GM04504 (cell line): ENCODE measurements around the gene PVALEF.
A peak's percentile ranks its signal among the peaks of the same experiment; 100 is the strongest.

Experiments used
- DNase-seq: peaks from one replicate; pipeline ENCODE4 v3.0.0-alpha.2; 2012; ENCODE audit warnings: low read depth

The PVALEF gene

GRCh38 chr17:81163051-81163695 lies 2.1 kb upstream of the PVALEF start:
- DNase-seq: no peak

GRCh38 chr17:81163703-81164370 lies 1.5 kb upstream of the PVALEF start:
- DNase-seq: no peak

- no peak for DNase-seq
Observed at GRCh38 chr17:81164371-81165245, 699 bp upstream of the PVALEF start.

- DNase-seq: no peak
Observed at GRCh38 chr17:81166033-81166492, 756 bp downstream of the PVALEF start, which contains the start of gene AATK. Gene AATK, minus strand, starts transcription at chr17:81166221. Its CDS starts 229 bp downstream, at chr17:81165992.

GRCh38 chr17:81167194-81167524 lies 1.9 kb downstream of the PVALEF start:
- DNase-seq: no peak

GRCh38 chr17:81167638-81168037 lies 2.3 kb downstream of the PVALEF start:
- DNase-seq: no peak

GRCh38 chr17:81169870-81170309 lies 4.6 kb downstream of the PVALEF start:
- no peak for DNase-seq

- no peak for DNase-seq
Observed at GRCh38 chr17:81170727-81171494, 5.6 kb downstream of the PVALEF start.

- no peak for DNase-seq
Observed at GRCh38 chr17:81171941-81172340, 6.6 kb downstream of the PVALEF start.

GRCh38 chr17:81173052-81173761 lies 7.9 kb downstream of the PVALEF start:
- DNase-seq: no peak

GRCh38 chr17:81173762-81174155 lies 8.5 kb downstream of the PVALEF start:
- DNase-seq: peak; percentile 26

- no peak for DNase-seq
Observed at GRCh38 chr17:81176666-81177065, 11.4 kb downstream of the PVALEF start.

- no peak for DNase-seq
Observed at GRCh38 chr17:81178136-81179091, 13.1 kb downstream of the PVALEF start.

- no peak for DNase-seq
Observed at GRCh38 chr17:81179220-81179619, 13.9 kb downstream of the PVALEF start.

- no peak for DNase-seq
Observed at GRCh38 chr17:81179861-81180260, 14.6 kb downstream of the PVALEF start.

- DNase-seq: no peak
Observed at GRCh38 chr17:81180836-81181810, 15.8 kb downstream of the PVALEF start.

GRCh38 chr17:81181811-81182185 lies 16.5 kb downstream of the PVALEF start:
- DNase-seq: no peak

GRCh38 chr17:81182596-81182995 lies 17.3 kb downstream of the PVALEF start:
- DNase-seq: no peak

- DNase-seq: no peak
Observed at GRCh38 chr17:81183316-81183715, 18.0 kb downstream of the PVALEF start.
